ENCODE data around the gene ADD1. TPM values are rescaled to one million over a fixed set of nuclear protein-coding genes. Genes with fewer than 3 reads are reported as not detected.

The ADD1 gene
- total and polyA plus RNA-seq, 2 donors (not counting 1 experiment from before 2014, with no cell fraction given), result 302 to 383 TPM

GRCh38 chr4:2805712-2806389, 37.8 kb upstream of the ADD1 start:
- no peak for DNase-seq
- H3K27me3 ChIP-seq (replicated peaks in 1 of 4; ENCODE audit: control extremely low read depth in 1 of 4, control insufficient read depth in 3 of 4, insufficient read depth in 4 of 4, low read length in 3 of 4), result no peaks in the 10 kb centered on the region
- H3K9me3 ChIP-seq (ENCODE audit: control extremely low read depth in 1 of 3, control insufficient read depth in 2 of 3, insufficient read depth in 1 of 3, low read length in 2 of 3), result no peaks in the 10 kb centered on the region
- ChIA-PET POLR2A (interaction anchor here (0.5 to 1.9 kb wide), 5 partner anchors 14 to 49 kb away, joined by 3 to 8 read pairs (median 3); no protein-coding TSS in a partner anchor), CTCF (interaction anchor here (1.3 kb wide), 1 partner anchor 18 kb away, joined by 3 read pairs; no protein-coding TSS in a partner anchor)
- peaks cover 0 to 10% of the 10 kb centered on the region in 2 experiments for H3K36me3 ChIP-seq (replicated peaks in 1 of 2; ENCODE audit: control extremely low read depth in 1 of 2, control insufficient read depth in 1 of 2, extremely low read depth in 1 of 2, insufficient read depth in 2 of 2, low read length in 1 of 2)
- H3K27me3 Mint-ChIP-seq, result no peaks in the 10 kb centered on the region
- peak overlapping the region; percentile 91 for H3K4me2 ChIP-seq (replicated peaks; ENCODE audit: low read depth, low read length, poor library complexity, severe bottlenecking)
- peaks cover 87 to 93% of the 10 kb centered on the region in 2 donors for H3K4me1 ChIP-seq (ENCODE audit: control insufficient read depth in 2 of 2, insufficient read depth in 2 of 2, low read length in 2 of 2)
- H3K4me3 ChIP-seq (ENCODE audit: control extremely low read depth in 1 of 5, extremely low read depth in 1 of 5, insufficient read depth in 1 of 5, low read depth in 2 of 5, low read length in 4 of 5), result peak overlapping the region in 4 of 5 experiments; percentile 8 to 34 (median 32)
- no peaks in the 10 kb centered on the region for H3K9me3 Mint-ChIP-seq (ENCODE audit: insufficient read depth)
- no peaks in the 10 kb centered on the region for H4K20me1 ChIP-seq (ENCODE audit: control insufficient read depth, insufficient read depth, low read length, poor library complexity, severe bottlenecking)
- peak overlapping the region; percentile 88 to 89 for H3K27ac ChIP-seq (ENCODE audit: low read length in 2 of 2)
- peaks cover 76% of the 10 kb centered on the region for H3K4me1 Mint-ChIP-seq
- H3K79me2 ChIP-seq (ENCODE audit: control insufficient read depth, insufficient read depth, low read length), result peaks cover 90% of the 10 kb centered on the region
- intact Hi-C loops (cut with micrococcal nuclease), result no loop called here
- H3K27ac Mint-ChIP-seq, result peak overlapping the region; percentile 96
- WGBS (ENCODE audit: insufficient coverage), result 43% methylated on average over 13 of the region's 20 CpGs
- peak overlapping the region; percentile 80 for H3K4me3 Mint-ChIP-seq
- H2AFZ ChIP-seq (ENCODE audit: insufficient read depth, low read depth, low read length, poor library complexity, severe bottlenecking), result peak overlapping the region; percentile 27
- TF ChIP-seq EZH2 (IDR thresholded peaks at IDR 0.05; ENCODE audit: borderline replicate concordance, insufficient read depth, low read depth, low read length, poor library complexity, severe bottlenecking), result no peak
- TF ChIP-seq CTCF (IDR thresholded peaks at IDR 0.05), result no peak
- no peak for ATAC-seq (ENCODE audit: low read depth)
- H3K9ac ChIP-seq (ENCODE audit: low read length), result peak overlapping the region; percentile 60
